ENCODE results near the gene PARS2. TPM values are rescaled to one million over a fixed set of nuclear protein-coding genes. Genes with fewer than 3 reads are reported as not detected.

The PARS2 gene
- total RNA-seq, 2 experiments from 2014 or later: 3.9 to 4.3 TPM

GRCh38 chr1:54794451-54795355 lies 30.4 kb upstream of the PARS2 start:
- peaks cover 2% of the 10 kb centered on the region for H3K9me3 Mint-ChIP-seq
- H3K4me3 Mint-ChIP-seq: no peak overlapping the region
- H3K27ac Mint-ChIP-seq: no peak overlapping the region
- peaks cover 11% of the 10 kb centered on the region for H3K4me1 Mint-ChIP-seq
- peaks cover 2% of the 10 kb centered on the region for H3K36me3 Mint-ChIP-seq
- no peak for ATAC-seq (ENCODE audit: low read depth)
- no peaks in the 10 kb centered on the region for H3K27me3 Mint-ChIP-seq
- POLR2A ChIA-PET: no interaction called here
- DNase-seq: no peak

GRCh38 chr1:54792686-54793282 lies 28.5 kb upstream of the PARS2 start:
- H3K27ac Mint-ChIP-seq: no peak overlapping the region
- no peak for DNase-seq
- POLR2A ChIA-PET: no interaction called here
- H3K9me3 Mint-ChIP-seq: peaks cover 2% of the 10 kb centered on the region
- peaks cover 2% of the 10 kb centered on the region for H3K4me1 Mint-ChIP-seq
- H3K4me3 Mint-ChIP-seq: no peak overlapping the region
- no peak for ATAC-seq (ENCODE audit: low read depth)
- no peaks in the 10 kb centered on the region for H3K27me3 Mint-ChIP-seq
- H3K36me3 Mint-ChIP-seq: peaks cover 2% of the 10 kb centered on the region

GRCh38 chr1:54791880-54792522 lies 27.7 kb upstream of the PARS2 start:
- Mint-ChIP-seq H3K9me3 (peaks cover 2% of the 10 kb centered on the region), H3K27ac (no peak overlapping the region), H3K36me3 (peaks cover 2% of the 10 kb centered on the region), H3K4me1 (peaks cover 2% of the 10 kb centered on the region), H3K27me3 (no peaks in the 10 kb centered on the region), H3K4me3 (no peak overlapping the region)
- DNase-seq (no peak), ATAC-seq (ENCODE audit: low read depth) (no peak)
- POLR2A ChIA-PET: no interaction called here

- Mint-ChIP-seq H3K27ac (no peak overlapping the region), H3K27me3 (no peaks in the 10 kb centered on the region), H3K36me3 (peaks cover 2% of the 10 kb centered on the region), H3K4me1 (no peaks in the 10 kb centered on the region), H3K9me3 (peaks cover 2% of the 10 kb centered on the region), H3K4me3 (no peak overlapping the region)
- POLR2A ChIA-PET: no interaction called here
- no peak for ATAC-seq (ENCODE audit: low read depth)
- DNase-seq: no peak
Observed at GRCh38 chr1:54788459-54788858, 24.1 kb upstream of the PARS2 start.

- no peaks in the 10 kb centered on the region for H3K27me3 Mint-ChIP-seq
- H3K27ac Mint-ChIP-seq: no peak overlapping the region
- ATAC-seq (ENCODE audit: low read depth) (no peak), DNase-seq (no peak)
- POLR2A ChIA-PET: no interaction called here
- peaks cover 2% of the 10 kb centered on the region for H3K9me3 Mint-ChIP-seq
- H3K4me1 Mint-ChIP-seq: no peaks in the 10 kb centered on the region
- H3K36me3 Mint-ChIP-seq: peaks cover 1% of the 10 kb centered on the region
- no peak overlapping the region for H3K4me3 Mint-ChIP-seq
Observed at GRCh38 chr1:54787604-54788003, 23.3 kb upstream of the PARS2 start.

- Mint-ChIP-seq H3K4me3 (no peak overlapping the region), H3K4me1 (no peaks in the 10 kb centered on the region), H3K27me3 (no peaks in the 10 kb centered on the region), H3K27ac (no peak overlapping the region), H3K9me3 (no peaks in the 10 kb centered on the region), H3K36me3 (no peaks in the 10 kb centered on the region)
- DNase-seq: no peak
- no peak for ATAC-seq (ENCODE audit: low read depth)
- POLR2A ChIA-PET: no interaction called here
Observed at GRCh38 chr1:54786778-54787177, 22.5 kb upstream of the PARS2 start.

- H3K27ac Mint-ChIP-seq: no peak overlapping the region
- H3K4me1 Mint-ChIP-seq: peaks cover 3% of the 10 kb centered on the region
- ATAC-seq (ENCODE audit: low read depth) (no peak), DNase-seq (no peak)
- H3K36me3 Mint-ChIP-seq: no peaks in the 10 kb centered on the region
- no peak overlapping the region for H3K4me3 Mint-ChIP-seq
- no peaks in the 10 kb centered on the region for H3K9me3 Mint-ChIP-seq
- no peaks in the 10 kb centered on the region for H3K27me3 Mint-ChIP-seq
- POLR2A ChIA-PET: no interaction called here
Observed at GRCh38 chr1:54784066-54784465, 19.7 kb upstream of the PARS2 start.

- no peak for DNase-seq
Observed at GRCh38 chr1:54782588-54782987, 18.3 kb upstream of the PARS2 start.

GRCh38 chr1:54782156-54782555 lies 17.8 kb upstream of the PARS2 start:
- peaks cover 6% of the 10 kb centered on the region for H3K4me1 Mint-ChIP-seq
- no peaks in the 10 kb centered on the region for H3K9me3 Mint-ChIP-seq
- no peak for ATAC-seq (ENCODE audit: low read depth)
- POLR2A ChIA-PET: no interaction called here
- H3K36me3 Mint-ChIP-seq: no peaks in the 10 kb centered on the region
- H3K4me3 Mint-ChIP-seq: no peak overlapping the region
- no peak overlapping the region for H3K27ac Mint-ChIP-seq
- DNase-seq: no peak
- no peaks in the 10 kb centered on the region for H3K27me3 Mint-ChIP-seq

More at GRCh38 chr1:54782588-54782987, 18.3 kb upstream of the PARS2 start:
- ATAC-seq (ENCODE audit: low read depth): no peak
- Mint-ChIP-seq H3K4me1 (peaks cover 6% of the 10 kb centered on the region), H3K27ac (no peak overlapping the region), H3K27me3 (no peaks in the 10 kb centered on the region), H3K4me3 (no peak overlapping the region), H3K36me3 (no peaks in the 10 kb centered on the region), H3K9me3 (no peaks in the 10 kb centered on the region)
- POLR2A ChIA-PET: no interaction called here

- ATAC-seq (ENCODE audit: low read depth) (no peak), DNase-seq (no peak)
- no peaks in the 10 kb centered on the region for H3K27me3 Mint-ChIP-seq
- no peak overlapping the region for H3K27ac Mint-ChIP-seq
- H3K9me3 Mint-ChIP-seq: no peaks in the 10 kb centered on the region
- no peaks in the 10 kb centered on the region for H3K36me3 Mint-ChIP-seq
- H3K4me1 Mint-ChIP-seq: peaks cover 6% of the 10 kb centered on the region
- POLR2A ChIA-PET: interaction anchor here (0.6 to 0.7 kb wide), 2 partner anchors 9 to 11 kb away, joined by 3 read pairs; no protein-coding TSS in a partner anchor
- H3K4me3 Mint-ChIP-seq: no peak overlapping the region
Observed at GRCh38 chr1:54781023-54781723, 16.9 kb upstream of the PARS2 start.

- H3K4me1 Mint-ChIP-seq: peaks cover 6% of the 10 kb centered on the region
- no peak overlapping the region for H3K4me3 Mint-ChIP-seq
- ATAC-seq (ENCODE audit: low read depth): no peak
- POLR2A ChIA-PET: no interaction called here
- H3K27me3 Mint-ChIP-seq: no peaks in the 10 kb centered on the region
- H3K27ac Mint-ChIP-seq: no peak overlapping the region
- no peak for DNase-seq
- H3K36me3 Mint-ChIP-seq: no peaks in the 10 kb centered on the region
- H3K9me3 Mint-ChIP-seq: no peaks in the 10 kb centered on the region
Observed at GRCh38 chr1:54777431-54777830, 13.1 kb upstream of the PARS2 start.

GRCh38 chr1:54777011-54777410 lies 12.7 kb upstream of the PARS2 start:
- Mint-ChIP-seq H3K27ac (no peak overlapping the region), H3K4me1 (peaks cover 6% of the 10 kb centered on the region), H3K36me3 (no peaks in the 10 kb centered on the region), H3K27me3 (no peaks in the 10 kb centered on the region), H3K9me3 (no peaks in the 10 kb centered on the region), H3K4me3 (no peak overlapping the region)
- DNase-seq (no peak), ATAC-seq (ENCODE audit: low read depth) (no peak)
- POLR2A ChIA-PET: no interaction called here

Measured in activated naive CD8-positive, alpha-beta T cell treated with anti-CD3 and anti-CD28 coated beads, Interleukin-2, amount 10 ng/mL, durations not matched to agents 7 days and 5 days (primary cell).